T-helper 2 cell treated with Interferon-gamma antibody and Interleukin-4, amounts not matched to agents 100 ng/mL and 5 ng/mL, for 36 hours (primary cell): Measurements from ENCODE around the gene CHST9. TPM values are rescaled to one million over a fixed set of nuclear protein-coding genes. Genes with fewer than 3 reads are reported as not detected.
"Not testable (repeated sequence)": the region's sequence is repeated elsewhere in the genome, so short reads cannot be mapped to it uniquely, and the experiment has no call there.

ENCODE experiments used
- intact Hi-C: fragments of 100-400 bp; cut with micrococcal nuclease; formaldehyde crosslinking; loops from one replicate; pipeline ENCODE4 v1.15.1; 2023
- total RNA-seq: library from RNA; stranded (reverse); gene quantifications from 2 replicates; pipeline ENCODE4 v1.2.3, GENCODE V29; 2022

The CHST9 gene
- total RNA-seq, 1 donor from 2014 or later = not detected

DNA sequence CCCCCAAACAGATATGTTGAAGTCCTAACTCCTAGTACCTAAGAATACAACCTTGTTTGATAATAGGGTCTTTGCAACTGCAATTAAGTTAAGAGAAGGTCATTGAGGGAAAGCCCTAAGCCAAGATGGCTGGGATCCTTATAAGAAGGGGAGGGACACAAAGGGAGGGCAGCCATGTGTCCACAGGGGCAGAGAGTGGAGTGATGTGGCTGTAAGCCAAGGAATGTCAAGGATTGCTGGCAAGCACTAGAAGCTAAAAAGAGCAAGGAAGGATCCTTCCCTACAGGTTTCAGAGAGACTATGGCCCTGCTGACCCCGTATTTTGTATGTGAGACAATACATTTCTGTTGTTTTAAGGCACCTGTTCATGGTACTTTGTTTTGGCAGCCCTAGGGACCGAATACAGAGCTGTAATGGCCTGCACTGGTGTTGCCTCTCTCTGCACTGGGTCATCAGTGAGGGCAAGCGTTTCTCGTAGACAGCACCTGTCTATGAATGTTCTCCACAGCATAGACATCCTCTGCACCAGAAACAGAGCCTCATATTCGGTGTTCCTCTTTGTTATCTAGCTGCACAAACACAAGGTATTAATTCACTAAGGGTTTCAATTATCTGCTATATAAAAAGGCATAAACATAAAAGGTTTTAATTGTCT, 244.2 kb downstream of the CHST9 start:
- intact Hi-C loops = no loop called here

DNA sequence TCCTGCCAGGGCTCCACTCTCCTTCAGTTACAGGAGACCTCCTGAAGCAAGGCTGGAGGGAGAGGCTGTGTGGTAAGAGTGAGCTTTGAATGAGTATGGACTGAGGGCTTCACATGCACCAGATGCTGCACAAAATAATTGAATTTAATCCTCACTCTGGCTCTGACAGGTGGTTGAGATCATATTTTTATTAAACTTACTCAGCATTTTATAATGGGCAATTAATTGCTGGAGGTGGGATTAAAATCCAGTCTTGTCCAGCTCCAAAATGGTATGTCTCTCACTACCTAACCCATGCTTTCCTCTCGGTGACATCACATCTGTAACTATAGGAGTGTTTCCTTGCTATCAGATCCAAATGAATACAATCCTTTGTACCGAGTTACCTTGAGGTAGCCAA, 253.4 kb downstream of the CHST9 start:
- intact Hi-C loops = no loop called here

DNA sequence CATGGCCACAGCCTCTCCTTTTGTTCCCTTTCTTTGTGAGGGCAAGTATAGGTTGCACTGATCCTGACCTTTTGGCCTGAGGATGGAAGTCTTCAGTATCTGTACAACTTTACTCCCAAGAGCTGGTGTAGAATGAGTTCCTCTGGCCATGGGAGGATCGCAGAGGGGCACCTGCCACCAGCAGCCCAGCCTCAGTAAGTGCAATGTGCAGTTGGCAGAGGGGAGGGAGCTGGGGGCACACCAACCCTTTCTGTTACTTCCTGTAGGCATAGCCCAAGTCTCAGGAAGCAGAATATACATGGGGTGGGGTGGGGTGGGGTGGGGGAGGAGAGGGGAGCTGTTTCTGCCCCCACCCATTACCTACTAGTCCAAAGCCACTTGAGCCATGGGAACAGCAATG, 254.5 kb downstream of the CHST9 start:
- intact Hi-C loops = no loop called here

DNA sequence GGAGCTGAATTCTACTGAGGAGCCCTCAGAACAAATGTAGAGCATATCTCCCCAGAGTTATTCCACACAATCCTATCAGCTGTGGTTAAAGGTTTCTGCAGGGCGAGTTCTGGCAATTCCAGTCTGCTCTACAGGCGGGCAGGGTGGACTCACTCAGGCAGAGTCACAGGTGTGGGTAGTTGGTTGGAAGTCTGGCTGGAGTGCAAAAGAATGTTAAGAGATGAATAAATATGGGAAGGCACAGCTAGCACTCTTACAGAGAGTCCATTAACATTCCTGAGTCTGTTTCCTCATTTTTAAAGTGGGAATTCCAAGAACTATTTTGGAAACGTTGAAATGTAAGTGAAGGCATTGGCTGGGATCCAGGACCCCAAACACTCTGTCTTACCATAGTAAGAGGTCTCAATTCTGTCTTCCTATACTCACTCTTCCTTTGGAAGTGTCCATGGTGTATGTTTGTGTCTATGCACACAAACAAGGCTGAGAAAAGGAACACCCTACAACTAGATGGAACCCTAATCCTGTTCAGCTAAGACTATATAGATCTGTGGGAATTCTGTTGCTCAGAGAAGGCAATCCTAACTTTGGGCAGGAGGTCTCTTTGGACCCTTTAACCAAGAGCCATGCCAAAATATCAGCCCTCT, 256.3 kb downstream of the CHST9 start:
- intact Hi-C loops = no loop called here

DNA sequence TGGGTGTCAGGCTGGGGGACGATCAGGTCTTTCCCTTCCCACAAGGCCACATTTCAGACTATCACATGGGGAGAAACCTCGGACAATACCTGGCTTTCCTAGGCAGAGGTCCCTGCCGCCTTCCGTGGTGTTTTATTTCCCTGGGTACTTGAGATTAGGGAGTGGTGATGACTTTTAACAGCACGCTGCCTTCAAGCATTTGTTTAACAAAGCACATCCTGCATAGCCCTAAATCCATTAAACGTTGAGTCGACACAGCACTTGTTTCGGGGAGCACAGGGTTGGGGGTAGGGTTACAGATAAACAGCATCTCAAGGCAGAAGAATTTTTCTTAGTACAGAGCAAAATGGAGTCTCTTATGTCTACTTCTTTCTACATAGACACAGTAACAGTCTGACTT, 257.3 kb downstream of the CHST9 start:
- intact Hi-C loops = not testable (repeated sequence)

DNA sequence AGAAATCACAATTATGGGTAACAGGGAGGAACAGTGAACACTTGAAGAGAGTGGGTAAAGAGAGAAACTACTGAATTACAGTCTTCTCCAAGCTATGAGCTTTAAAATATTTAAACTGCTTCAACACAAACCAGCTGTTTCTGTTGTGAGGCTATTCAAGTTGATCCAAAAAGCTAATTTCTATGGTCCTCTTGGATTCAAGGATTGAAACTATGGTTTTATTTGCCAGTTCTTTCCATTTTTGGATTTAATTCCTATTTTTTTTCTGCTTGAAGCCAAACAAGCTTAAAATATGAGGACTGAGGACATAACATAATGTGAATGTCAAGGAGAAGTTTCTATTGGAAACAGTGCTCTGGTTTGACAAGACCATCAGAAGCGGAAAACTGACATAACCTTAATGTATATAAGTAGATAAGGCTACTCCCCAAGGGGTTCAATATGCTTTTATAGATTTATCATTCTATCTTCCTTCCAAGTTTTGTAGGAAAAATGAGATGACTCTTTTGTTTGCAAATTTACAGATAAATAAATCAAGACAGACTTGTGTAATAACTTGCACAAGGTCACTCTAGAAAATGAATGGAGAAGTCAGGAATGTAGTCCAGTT, 258.9 kb downstream of the CHST9 start:
- intact Hi-C loops = no loop called here

DNA sequence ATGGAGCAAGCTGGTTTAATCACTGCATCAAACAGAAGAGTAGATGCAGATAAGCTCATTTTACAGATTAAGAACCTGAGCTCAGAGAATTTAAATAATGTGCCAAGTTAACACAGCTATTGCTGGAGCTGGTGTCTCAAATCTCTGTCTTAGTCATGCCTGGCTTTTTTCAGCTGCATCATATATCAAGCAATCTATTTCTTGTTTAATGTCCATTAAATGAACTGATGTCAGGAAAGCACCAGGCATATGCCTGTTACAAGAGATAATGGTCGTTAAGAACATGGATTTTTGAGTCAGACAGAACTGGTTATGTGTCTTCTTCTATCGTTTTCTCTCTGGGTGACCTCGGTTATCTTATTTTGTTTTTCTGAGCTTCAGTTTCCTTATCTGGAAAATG, 259.8 kb downstream of the CHST9 start:
- intact Hi-C loops = no loop called here

DNA sequence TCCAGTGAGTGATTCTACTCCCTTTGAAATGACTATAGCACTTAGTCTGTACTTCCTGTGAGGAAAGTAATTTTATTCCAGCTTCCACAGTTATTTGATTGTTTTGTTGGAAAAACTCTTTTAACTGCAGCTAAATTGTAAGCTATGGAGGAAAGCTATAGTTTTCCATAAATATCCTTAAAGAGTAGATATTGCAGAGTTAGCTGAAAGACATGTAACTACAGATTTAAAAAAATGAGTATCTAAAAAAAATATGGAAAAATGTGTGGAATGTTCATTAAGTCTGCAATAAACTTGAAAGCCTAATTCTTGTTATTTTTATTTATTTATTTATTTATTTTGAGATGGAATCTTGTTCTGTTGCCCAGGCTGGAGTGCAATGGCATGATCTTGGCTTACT, 262.8 kb downstream of the CHST9 start:
- intact Hi-C loops = no loop called here

DNA sequence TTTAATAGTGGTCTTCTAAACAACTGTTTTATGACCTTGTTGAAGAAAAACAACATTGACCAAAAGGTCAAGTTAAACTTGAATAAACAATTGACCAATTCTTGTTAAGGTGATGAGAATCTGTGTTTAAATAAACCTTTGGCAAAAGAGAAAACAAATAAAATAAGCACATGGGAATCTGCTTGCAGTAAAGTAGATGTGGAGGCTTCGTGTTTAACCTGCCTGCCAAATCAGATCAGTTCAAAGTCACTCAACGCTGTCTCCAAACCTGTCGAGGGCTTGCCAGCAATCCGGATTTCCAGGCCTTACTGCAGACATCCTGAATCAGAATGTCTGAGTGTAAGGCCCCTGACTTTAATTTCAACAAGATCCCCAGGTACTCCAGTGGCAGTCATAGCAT, 264.5 kb downstream of the CHST9 start:
- intact Hi-C loops = no loop called here

DNA sequence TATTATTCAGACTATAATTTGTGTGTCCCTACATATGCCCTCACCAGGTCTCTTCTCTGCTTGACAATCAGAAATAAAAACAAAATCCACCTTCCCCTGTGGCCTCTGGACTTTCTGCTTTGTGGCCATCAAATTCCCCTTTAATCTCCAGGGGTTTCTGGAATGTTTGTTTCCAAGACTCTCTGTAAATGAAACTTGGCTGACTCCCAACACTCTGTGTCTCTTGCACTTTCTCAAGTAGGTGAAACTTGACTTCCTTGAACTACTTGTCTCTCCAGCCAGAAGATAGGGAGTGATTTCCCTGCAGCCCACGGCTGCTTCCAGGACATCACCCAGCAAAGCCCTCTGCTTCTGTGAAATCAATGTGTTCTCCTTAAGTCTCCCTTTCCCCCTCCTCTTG, 265.5 kb downstream of the CHST9 start:
- intact Hi-C loops = no loop called here

DNA sequence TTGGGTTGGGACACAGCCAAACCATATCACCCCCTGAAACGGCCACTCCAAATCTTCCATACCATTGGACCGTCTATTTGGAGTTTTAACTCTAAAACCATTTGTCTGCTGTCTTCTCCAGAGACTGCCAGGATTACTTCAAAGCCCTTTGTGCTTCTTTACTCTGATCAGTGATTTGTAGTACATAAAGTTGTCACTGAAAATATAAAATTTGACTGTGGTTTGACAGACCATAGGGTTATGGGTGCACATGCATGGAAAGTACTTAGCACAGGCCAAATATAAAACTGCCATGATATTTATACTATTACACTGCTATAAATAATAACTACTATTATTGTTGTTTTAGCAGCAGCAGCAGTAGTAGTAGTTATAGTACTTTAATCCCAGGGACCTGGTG, 265.9 kb downstream of the CHST9 start:
- intact Hi-C loops = no loop called here

DNA sequence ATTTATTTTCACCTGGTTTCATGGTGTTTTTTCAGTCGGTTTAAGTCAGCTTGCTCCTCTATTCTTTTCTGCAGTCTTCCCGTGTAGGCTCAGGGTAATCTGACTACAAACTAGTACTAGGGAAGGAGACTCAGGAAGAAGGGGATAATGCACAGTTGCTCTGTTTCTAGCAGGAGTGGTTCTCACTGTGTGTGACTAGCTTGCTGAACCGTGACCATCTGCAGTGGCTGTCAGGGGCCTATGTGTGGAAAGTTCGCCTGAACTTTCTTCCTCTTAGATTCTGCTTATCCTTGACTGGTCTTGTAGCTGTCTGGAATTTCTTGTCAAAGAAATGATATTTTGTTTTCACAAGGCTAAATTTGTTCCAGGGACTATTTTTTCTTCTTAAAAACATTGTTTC, 273.3 kb downstream of the CHST9 start:
- intact Hi-C loops = no loop called here

DNA sequence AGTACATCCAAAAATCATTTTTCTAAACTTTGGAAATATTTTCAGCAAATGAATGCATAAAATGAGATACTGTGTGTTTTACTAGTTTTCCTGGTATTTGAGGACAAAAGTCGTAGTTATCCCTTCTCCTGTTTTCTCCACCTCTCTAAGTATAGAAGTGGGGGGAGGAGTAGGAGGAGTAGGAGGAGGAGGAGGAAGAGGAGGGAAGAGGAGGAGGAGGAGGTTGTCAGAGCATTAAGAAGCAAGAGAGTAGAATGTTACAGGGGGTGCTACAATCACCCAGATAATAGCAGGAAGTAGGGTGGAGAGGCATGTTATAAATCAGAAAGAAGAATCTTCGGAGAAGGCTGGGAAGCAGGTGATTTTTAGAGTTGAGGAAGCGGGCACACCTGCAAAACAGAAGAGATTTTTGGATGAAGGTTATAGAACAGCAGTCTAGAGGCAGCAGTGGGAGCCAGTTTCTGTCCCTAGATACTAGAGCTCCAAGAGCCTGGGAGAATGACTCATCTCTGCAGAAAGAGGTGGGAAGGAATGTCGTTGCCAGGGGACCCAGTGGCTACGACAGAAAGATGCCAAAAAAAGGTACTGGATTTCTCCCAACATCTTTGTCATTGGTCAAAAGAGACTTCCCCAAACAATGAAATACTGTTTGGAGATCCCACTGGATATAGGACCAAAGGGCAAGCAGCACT, 275.4 kb downstream of the CHST9 start:
- intact Hi-C loops = no loop called here

DNA sequence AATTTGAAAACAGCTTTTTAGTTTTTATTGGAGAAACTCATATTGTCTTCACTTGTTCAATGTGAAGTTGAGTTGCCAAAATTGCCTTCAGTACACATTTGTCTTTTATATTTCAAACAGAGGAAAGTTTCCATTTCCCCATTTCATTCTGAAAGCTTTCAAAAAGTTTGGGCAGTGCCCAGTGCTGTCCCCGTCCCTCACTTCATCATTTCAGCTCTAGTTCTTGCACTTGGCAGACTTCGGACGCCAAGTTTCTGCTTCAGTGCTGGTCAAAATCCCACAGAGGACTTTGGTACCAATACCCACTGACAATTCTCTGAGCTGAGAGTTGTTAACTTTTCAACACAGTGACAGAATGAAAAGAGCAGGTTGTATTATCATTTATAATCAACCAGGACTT, 276.2 kb downstream of the CHST9 start:
- intact Hi-C loops = no loop called here

DNA sequence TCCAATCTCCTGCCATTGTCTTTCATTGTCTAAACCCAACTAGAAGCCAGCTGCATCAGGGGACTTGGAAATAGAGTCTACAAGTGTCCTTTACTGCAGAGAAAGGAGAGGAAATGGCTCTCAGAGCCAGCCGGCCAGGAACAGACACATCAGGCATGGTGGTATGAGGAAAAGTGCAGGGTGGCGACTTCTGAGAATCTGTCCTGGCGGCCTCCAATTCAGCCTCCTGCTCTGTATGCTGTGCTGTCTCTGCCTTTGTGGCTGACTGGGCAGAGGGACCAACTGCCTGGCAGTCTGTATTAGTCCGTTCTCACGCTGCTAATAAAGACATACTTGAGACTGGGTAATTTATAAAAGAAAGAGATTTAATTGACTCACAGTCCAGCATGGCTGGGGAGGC, 282.8 kb downstream of the CHST9 start:
- intact Hi-C loops = no loop called here

DNA sequence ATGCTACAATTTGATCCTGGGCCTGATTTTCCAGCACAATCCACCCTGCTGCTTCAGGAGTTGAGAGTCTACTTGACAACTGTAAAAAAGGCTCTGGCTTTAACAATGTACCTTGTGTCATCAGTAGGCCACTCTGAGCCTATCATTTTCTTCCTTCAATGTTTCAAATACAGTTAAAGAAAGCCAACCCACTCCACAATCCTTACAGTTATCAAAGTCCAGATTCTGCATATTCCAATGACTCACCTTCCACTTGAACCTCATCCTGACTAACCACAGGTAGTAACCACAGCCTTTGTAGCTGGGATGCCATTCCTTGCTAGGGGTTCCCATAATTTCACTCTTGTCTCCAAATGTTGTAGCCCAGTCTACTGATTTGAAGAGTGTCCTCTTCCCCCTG, 284.1 kb downstream of the CHST9 start:
- intact Hi-C loops = no loop called here

DNA sequence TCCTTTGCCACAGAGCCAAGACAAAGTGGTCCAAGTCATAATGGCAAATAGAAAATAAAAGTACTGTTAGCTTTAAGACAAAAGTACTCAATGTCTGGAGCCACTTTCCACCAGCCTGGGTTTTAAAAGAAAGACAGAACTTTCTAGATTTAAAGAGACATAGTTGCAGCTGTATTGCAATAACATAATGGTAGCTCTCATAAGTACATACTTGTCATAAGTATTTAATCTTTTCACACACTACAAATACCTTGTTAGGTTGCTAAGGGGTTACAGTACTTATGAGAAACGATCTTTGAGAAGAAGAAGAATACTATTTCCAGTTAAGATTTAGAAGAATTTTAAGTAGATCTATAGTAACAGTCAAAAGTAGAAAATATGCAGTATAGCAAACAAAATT, 290.7 kb downstream of the CHST9 start:
- intact Hi-C loops = no loop called here

DNA sequence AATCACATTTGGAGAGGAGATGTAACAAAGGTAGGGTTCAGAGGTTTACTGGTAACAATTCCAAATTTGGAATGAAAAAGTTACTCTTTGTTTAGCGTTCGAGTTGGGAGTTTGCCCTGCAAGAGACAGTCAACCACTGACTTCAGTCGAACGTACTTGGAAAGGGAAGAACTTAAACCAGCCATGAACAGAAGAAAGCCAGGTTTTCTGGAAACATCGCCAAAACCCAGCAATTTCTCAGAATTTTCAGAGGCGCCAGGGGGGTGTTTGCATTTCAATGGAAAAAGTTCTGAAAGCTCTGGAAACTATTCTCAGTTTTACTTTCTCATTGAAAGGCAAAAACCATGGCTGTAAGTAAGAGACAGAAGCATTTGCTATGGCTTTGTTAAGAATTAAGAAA, 291.1 kb downstream of the CHST9 start:
- intact Hi-C loops = no loop called here

DNA sequence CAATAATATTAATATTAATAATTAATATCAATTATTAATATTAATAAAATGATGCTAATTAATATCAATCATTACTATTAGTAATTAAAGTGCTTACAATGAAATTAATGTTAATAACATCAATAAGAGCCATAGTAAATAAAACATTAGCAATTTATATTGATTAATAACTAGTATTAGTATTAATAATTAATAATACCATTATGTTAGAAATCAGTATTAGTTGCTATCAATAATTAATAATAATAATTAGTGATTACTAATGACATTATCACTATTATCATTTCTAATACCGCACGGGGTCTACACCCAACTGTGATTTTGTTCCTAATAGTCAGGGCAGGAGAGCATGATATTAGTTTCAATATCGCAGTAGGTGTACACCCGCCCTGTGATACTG, 296.8 kb downstream of the CHST9 start:
- intact Hi-C loops = no loop called here

DNA sequence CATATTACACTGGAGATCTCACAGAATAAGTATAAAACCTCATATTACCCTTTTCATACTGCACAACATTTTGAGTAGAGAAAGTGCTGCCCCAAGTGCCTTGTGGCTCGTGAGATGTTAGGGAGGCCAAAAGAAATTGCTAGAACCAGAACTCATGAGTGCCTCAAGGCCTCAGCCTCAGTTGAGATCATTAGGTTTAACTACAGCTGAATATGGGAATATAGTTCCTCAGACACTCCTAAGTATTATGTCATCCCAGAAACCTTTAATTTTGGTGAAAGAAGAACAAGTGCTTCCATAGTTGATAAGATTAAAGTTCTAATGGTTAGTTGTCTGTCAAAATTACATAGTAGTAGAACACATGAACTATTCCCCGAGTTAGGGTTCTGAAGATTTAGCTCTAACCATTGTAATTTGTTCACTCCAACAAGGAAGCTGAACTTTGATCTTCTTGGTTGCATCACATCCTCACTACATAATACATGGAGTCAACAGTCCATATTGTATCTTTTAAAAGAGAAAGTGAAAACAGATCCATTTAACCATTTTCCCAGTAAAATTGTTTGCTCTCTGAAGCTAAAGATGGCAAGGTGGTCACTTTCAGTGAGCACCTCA, 310.0 kb downstream of the CHST9 start:
- intact Hi-C loops = no loop called here

DNA sequence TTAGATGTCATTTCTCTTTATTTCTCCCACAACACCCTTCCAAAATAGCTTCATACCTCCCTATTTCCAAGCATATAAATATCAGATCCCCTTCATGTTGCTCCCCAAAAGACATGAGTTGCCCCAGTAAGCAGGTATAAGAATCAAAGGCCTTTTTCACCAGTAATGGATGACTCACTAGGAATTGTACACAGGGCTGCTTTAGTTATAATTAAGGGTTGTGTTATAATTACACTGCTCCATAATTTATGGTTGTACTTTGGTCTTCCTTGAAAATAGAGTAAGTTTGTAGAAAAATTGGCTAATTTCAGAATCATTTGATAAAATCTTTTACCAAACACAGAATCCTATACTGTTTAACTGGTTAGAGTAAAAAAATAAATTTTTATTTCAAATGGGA, 310.8 kb downstream of the CHST9 start:
- intact Hi-C loops = no loop called here

DNA sequence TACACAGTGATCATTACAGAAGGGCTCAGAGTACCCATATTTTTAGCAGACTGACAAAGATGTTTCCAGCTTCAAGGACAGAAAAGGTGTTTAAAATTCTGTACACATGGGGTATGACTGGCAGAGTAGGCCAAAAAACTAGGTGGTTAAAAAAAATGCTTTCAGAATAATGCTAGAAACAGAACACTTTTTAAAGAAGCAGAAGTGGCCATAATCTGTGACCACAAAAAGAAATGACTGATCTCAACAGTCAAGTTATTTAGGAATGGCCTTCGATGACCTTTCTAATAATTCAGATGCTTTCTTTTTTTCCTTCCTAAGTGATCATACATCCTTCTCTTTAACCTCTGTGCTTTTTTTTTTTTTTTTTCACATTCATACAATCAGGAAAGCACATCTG, 315.5 kb downstream of the CHST9 start:
- intact Hi-C loops = no loop called here
